HG03060 (cell line): ENCODE measurements around the gene DPF3.

Experiments
- ATAC-seq: cut with Tn5 transposase; IDR thresholded peaks from one replicate; pipeline ENCODE4 v1.9.1; 2021; ENCODE audit warnings: low read depth, moderate number of reproducible peaks; ENCODE audit not compliant: unreplicated experiment

DPF3 gene

DNA sequence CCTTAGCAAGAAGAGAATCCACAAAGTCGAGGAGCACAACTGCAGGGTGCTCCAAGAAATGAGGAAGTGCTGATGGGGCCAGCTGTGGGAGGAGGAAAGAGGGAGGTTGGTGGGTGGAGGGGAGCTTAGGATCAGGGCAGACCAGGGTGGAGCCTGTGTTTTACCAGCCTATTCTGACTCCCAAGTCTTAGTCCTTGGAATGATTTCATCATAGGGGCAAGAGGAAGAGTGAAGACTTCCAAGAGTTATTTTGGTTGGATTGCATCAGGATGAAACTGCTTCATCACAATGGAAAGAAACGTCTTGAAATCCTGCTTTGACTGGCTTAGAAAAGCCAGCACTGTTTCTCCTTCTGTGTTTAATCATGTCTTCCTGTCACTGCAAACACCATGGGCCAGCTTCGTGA is 194.0 kb downstream of the DPF3 start:
- no peak for ATAC-seq

DNA sequence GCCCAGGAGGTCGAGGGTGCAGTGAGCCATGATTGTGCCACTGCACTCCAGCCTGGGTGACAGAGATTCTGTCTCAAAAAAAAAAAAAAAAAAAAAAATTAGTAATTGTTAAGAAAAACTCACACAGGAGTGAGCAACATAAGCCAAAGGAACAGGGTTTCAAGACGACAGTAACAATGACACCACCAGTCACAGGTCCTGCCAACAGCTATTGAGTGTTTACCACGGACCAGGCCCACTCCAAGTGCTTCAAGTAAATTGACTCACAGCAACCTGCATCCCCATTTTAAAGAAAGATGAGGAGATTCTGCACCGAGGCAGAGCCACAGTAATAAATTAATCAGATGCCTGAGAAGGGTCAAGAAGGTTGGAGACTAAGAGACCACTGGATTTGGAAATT is 194.5 kb downstream of the DPF3 start:
- no peak for ATAC-seq

- ATAC-seq = no peak
Observed at GRCh38 chr14:72692696-72693095, 201.2 kb downstream of the DPF3 start.

DNA sequence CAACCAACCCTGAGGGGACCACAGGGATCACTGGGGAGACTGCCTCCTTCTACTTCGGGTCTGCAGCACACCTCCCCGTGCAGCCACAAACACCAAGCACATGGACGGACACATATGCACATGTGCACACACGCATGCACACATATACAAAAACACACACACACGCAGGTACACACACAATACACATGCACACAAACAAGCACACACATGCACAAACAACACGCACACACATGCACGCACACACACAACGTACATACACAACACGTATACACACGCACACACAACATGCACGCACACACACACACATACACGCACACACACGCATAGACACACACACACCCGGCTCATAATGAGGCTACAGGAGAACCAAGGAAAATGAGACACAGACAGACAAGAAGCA is 203.6 kb downstream of the DPF3 start:
- no peak for ATAC-seq

DNA sequence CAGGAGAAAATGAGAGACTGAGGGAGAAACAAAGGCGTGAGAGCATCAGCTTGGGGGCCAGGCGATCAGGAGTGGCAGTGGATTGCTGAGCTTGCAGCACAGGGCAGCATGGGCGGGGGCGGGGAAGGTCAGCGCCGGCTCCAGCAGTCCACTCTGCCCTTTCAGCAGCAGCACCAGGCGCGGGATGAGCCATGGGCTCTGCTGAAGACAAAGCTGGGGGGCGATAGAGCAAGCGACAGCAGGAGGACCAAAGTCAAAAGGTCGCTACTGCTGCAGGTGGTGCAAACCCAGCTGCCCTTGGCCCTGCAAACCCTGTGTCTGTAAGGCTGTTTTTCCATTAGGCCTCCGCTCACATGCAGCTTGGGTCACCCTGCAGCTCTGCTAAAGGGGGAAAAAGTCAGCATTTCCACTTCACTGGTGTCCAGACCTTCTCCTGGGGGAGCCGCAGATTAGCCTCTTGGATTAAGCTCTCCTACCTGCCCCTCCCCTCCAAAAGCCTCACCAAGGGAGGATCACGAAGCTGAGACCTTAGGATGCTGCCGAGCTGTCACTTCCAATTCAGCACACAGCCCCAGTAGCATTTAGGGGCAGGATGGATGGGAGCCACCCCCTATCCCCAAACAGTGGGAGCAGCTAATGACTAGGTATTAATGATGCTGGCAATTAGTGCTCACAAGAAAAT is 204.8 kb downstream of the DPF3 start:
- ATAC-seq = no peak

GRCh38 chr14:72686832-72687231 is 207.1 kb downstream of the DPF3 start:
- ATAC-seq = no peak

DNA sequence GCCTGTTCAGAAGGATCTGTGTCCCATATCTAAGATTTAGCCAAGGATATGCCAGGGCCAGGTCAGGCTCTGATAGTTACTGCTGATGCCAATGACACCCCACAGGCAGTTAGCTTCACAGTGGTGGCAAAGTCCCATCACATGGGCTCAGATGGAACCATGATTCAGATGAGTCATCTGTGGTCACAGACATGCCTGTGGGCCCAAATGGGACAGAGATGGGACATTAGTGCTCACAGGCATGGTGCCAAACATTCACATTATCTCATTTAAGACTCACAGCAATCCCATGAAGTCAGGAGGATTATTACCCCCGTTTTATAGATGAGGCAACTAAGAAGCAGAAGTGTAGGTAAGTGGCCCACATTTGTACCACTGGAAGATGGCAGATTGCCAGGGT is 207.8 kb downstream of the DPF3 start:
- no peak for ATAC-seq

GRCh38 chr14:72685456-72685855 is 208.4 kb downstream of the DPF3 start:
- ATAC-seq = no peak

- no peak for ATAC-seq
Observed at GRCh38 chr14:72683787-72684186, 210.1 kb downstream of the DPF3 start.

DNA sequence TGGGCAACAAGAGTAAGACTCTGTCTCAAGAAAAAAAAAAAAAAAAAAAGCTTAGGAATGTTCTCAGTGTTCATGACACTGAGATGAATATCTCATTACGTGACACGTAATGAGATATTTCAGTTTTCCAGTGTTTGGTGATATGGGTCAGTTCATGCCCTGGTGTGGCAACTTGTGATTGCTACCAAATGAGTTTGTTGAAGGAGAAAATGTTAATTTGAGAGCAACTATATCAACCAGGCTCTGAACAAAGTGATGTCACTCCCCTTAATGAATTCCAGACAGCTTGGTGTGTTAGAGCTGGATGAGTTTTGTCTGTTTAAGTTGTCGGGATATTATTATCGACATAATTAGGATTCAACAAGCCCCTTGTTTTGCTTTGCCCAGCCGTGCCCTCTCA is 211.7 kb downstream of the DPF3 start:
- no peak for ATAC-seq

DNA sequence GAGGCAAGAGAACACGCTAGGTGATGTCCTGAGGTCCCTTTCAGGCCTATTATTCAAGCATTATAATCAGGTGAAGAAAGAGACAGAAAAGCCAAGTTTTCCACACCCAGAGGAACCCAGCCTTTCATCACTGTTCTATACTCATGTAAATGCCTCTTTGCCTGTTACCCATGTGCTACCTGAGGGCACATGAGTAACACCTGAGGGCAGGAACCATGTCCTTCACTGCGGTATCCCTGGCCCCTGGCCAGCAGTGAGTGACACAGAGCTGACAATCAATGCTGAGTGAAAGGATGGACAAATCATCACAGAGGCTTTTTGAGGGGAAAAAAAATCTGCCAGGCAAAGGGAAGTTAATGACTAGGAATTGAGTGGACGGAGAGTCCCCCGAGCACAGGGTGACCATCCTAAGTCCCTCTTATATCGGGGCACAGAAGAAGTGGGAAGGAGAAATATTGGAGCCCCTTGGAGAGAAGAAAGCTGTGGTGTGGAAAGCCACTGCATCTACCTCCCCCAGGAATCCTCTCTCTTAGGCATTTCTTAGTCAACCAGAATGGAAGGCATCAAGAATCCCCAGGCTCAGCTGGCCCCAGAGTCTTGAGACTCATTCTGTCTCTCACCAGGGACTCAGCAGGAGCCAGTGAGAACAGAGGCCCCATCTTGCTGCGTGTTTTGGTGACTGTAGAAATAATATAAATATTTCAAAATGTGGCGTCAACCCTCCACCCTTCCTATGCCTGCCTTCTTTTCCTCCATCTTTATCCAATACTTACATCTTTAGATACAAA is 212.9 kb downstream of the DPF3 start:
- ATAC-seq = no peak

GRCh38 chr14:72679536-72680151 is 214.3 kb downstream of the DPF3 start:
- ATAC-seq = no peak

DNA sequence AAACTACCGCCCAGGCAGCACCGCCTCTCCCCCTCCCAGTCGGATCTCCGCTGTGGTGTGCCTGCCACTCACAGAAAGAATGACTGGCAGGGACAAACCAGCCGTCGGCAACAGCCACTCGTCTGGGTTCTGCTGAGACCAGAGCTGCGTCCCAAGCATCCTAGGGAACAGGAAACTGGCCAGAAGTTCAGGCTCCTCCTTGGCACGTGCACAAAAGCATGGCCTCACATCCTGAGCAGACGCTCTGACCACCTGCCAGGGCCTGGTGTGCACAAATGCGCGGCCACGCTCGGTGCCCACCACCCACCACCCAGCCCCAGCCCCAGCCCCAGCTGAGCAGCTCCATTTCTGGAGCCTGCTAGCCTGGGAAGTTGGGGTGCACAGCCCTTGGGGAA is 214.8 kb downstream of the DPF3 start:
- ATAC-seq = no peak

DNA sequence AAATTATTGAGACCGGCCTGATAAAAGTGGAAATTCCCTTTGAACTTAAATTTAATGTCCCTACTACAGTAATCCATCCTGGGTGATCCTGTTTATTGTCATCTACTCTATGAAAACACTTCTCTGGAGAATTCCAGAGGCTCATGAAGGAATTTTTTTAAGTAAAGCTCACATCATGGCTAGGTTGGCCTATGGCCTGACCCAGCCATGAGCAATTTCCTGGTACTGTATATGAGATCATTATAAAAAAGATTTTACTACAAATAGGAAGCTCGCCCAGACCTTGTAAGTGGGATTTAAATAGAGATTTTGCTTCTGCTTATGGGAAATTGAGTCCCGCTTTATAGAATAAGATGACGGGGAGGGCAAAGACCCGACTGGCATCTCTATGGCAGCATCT is 215.5 kb downstream of the DPF3 start:
- no peak for ATAC-seq

- no peak for ATAC-seq
Observed at GRCh38 chr14:72677664-72678063, 216.2 kb downstream of the DPF3 start.

GRCh38 chr14:72675126-72675525 is 218.8 kb downstream of the DPF3 start:
- ATAC-seq = no peak

- ATAC-seq = no peak
Observed at GRCh38 chr14:72673179-72673578, 220.7 kb downstream of the DPF3 start.

- no peak for ATAC-seq
Observed at GRCh38 chr14:72666610-72667009, 227.3 kb downstream of the DPF3 start.

DNA sequence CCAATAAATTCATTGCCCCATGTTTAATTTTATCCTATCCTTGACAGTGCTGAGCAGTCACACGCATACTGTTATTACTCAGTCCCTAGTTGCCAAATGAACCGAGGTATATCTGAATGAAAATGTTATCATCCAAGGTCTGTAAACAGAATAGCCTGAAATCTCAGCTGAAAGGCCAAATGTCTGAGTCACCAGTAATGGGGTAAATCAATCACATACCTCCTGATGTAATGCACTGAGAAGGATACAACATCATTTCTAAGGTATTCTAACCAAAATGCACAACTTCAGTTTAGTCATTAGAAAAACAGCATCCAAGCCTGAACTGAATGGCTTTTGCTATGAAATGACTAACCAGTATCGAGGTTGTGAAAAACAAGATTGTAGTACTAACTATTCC is 228.6 kb downstream of the DPF3 start:
- no peak for ATAC-seq

DNA sequence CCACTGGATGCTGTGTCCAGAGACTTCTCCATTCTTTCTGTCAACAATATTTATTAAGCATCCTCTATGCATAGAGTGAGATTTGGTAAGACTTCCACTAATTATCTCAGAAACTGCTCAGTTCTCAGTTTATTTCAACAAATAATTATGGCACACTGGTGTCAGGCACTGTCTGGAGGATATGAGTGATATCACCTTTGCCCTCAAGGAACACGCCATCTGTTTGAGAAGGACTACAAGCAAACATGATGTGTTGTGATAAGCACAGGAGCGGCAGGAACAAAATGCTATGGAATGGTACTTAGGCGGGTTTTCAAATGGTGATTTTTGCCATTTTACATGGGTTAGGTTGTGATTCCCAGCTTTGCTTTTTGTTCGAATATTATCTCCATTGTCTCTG is 229.2 kb downstream of the DPF3 start:
- ATAC-seq = no peak

- no peak for ATAC-seq
Observed at GRCh38 chr14:72663956-72664650, 229.8 kb downstream of the DPF3 start.
